ENCODE data around the gene SLC36A3.
A peak's percentile ranks its signal among the peaks of the same experiment; 100 is the strongest.

The SLC36A3 gene

DNA sequence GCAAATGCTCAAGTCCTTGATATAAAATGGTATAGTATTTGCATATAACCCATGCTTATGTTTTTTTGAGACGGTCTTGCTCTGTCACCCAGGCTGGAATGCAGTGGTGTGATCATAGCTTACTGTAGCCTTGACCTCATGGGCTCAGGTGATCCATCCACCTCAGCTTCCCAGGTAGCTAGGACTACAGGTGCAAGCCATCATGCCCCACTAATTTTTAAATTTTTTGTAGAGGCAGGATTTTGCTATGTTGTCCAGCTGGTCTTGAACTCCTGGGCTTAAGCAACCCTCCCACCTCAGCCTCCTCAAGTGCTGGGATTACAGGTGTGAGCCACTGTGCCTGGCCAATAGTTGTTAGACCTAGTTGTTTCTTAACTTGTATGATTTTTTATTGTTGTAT is 17.3 kb downstream of the SLC36A3 start:
- no peak for TF ChIP-seq ZFX (IDR thresholded peaks at IDR 0.05)
- H3K27ac ChIP-seq: no peak overlapping the region

DNA sequence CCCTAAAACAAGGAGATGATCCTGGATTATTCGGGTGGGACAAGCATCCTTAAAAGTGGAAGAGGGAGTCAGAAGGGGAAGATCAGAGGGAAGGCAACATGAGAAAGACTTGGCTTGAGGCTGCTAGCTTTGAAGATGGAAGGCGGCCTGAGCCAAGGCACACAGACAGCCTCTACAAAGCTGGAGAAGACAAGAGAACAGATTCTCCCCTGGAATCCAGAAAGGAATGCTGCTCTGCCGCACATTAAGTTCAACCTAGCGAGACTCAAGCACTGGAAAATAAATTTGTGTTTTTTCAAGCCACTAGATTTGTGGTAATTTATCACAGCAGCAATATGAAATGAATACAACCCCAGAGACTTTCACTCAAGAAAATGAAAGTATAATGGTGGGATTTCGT is 17.9 kb downstream of the SLC36A3 start:
- TF ChIP-seq, protein P1, sequence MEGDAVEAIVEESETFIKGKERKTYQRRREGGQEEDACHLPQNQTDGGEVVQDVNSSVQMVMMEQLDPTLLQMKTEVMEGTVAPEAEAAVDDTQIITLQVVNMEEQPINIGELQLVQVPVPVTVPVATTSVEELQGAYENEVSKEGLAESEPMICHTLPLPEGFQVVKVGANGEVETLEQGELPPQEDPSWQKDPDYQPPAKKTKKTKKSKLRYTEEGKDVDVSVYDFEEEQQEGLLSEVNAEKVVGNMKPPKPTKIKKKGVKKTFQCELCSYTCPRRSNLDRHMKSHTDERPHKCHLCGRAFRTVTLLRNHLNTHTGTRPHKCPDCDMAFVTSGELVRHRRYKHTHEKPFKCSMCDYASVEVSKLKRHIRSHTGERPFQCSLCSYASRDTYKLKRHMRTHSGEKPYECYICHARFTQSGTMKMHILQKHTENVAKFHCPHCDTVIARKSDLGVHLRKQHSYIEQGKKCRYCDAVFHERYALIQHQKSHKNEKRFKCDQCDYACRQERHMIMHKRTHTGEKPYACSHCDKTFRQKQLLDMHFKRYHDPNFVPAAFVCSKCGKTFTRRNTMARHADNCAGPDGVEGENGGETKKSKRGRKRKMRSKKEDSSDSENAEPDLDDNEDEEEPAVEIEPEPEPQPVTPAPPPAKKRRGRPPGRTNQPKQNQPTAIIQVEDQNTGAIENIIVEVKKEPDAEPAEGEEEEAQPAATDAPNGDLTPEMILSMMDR (conservative IDR thresholded peaks at IDR 0.05): no peak
- TF ChIP-seq ZFX (IDR thresholded peaks at IDR 0.05): no peak
- H3K27ac ChIP-seq: no peak overlapping the region

DNA sequence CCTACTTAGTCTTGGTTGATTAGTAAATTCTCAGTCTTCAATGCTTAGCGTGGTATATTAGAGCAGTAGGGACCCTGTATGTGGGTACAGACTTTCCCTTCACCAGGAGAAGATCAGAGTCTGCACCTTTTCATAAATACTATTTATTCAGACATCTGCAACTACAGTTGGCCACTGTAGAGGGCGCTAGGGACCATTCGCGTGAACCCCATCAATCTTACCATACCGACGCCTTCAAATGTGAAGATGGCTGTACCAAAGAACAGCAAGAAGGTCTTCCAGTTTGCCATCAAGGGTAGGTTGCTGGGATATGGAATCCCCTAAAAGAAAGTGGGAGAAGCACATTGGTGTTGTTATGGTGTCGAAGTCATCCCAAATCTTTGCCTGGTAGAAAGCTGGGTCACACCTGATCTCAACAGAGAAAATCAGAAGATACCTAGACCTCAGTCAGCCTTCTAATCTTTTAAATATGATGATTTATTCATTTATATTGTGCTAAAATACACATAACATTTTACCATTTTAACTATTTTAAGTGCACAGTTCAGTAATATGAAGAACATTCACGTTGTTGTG is 19.1 kb downstream of the SLC36A3 start:
- TF ChIP-seq, protein P1 (conservative IDR thresholded peaks at IDR 0.05): peak; percentile 36
- TF ChIP-seq ZFX (IDR thresholded peaks at IDR 0.05): no peak
- no peak overlapping the region; the same call in 1 of the 2 replicates for H3K27ac ChIP-seq

DNA sequence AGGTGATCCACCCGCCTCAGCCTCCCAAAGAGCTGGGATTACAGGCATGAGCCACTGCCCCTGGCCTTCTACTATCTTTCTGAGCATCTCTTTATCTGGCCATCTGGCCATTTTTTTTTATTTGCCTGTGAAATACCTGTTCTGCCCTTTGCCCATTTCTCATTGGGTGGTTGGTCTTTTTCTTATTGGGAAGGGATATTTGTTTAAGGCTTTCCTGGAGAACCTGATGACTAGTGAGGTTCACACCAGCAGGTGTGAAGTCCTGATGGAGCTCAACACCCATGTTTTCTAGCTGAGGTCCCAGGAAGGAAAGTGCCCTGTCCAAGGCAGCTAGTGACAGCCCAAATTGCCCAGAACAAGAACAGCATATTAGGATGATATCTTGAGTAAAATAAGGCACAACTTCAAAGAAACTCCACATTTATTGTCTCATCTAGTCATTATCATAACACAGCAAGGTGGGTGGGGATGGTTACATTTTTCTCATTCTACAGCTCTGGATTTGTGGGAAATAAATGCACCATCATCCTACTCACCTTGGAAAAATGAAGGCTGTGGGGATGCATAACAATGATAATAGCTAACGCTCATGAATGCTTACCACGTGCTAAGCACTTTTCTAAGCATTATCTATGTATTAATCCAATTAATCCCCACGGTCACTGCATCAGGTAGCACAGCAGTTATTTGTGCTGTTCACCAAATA is 20.3 kb downstream of the SLC36A3 start:
- TF ChIP-seq ZFX (IDR thresholded peaks at IDR 0.05): no peak
- TF ChIP-seq, protein P1 (conservative IDR thresholded peaks at IDR 0.05): no peak
- H3K27ac ChIP-seq: peak overlapping the region; percentile 70

DNA sequence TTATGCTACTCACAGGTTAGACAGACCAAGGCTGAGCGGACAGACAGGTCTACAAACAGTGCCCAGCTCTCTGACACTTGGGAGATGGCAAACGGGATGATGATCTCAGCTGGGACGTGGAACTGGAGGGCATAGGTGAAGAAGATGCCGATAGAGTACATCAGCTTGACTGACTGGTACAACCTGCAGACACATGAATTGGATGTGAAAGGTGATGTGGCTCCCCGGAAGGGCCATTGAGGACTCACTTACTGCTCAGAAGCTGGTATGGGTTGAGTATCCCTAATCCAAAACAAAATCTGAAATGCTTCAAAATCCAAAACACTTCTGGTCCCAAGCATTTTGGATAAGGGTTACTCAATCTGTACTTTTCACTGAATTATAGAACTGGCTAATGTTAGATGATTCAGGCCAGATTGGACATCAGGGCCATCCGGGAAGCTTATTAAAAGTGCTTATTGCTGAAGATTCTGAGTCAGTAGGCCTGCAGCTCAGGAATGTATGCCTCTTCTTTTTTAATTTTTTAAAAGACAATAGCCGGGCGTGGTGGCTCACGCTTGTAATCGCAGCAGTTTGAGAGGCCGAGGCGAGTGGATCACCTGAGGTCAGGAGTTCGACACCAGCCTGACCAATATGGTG is 22.4 kb downstream of the SLC36A3 start:
- TF ChIP-seq, protein P1 (conservative IDR thresholded peaks at IDR 0.05): no peak

DNA sequence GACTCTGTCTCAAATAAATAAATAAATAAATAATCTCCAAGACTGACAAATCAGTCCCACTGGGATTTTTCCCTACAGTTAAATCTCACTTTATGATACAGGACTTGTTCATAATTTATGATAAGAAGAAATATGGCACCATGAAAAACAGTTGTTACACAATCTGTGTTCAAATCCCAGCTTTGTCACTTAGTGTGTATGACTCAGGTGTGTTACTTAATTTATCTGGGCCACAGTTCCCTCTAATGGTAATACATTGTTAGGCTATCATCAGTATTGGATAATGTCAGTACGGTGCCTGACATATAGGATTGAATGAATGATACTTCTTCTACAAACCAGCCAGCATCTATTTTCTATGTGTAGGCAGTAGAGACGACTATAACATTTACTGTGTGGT is 23.1 kb downstream of the SLC36A3 start:
- TF ChIP-seq ZFX (IDR thresholded peaks at IDR 0.05): no peak
- TF ChIP-seq, protein P1 (conservative IDR thresholded peaks at IDR 0.05): no peak
- no peak overlapping the region for H3K27ac ChIP-seq

More for the DNA sequence above, 22.4 kb downstream of the SLC36A3 start:
- H3K27ac ChIP-seq: no peak overlapping the region

DNA sequence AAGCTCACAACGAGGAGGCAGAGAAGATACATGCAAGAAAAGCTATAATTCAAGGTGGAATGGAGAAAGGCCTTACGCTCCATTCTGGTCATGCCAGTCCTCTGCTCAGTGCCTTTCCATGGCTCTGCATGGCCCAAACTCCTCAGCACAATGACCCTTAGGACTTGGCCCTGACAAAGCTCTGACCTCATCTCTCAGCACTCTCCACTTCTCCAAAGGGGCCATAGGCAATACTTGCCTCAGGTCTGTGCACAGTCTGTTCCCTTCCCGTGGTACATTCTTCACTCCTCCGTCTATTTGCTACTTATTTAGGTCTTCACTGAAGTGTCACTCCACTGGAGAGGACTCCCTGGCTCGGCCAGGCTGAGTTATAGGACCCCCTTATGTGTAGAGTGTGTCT is 24.7 kb downstream of the SLC36A3 start:
- TF ChIP-seq ZFX (IDR thresholded peaks at IDR 0.05): no peak
- H3K27ac ChIP-seq: no peak overlapping the region

DNA sequence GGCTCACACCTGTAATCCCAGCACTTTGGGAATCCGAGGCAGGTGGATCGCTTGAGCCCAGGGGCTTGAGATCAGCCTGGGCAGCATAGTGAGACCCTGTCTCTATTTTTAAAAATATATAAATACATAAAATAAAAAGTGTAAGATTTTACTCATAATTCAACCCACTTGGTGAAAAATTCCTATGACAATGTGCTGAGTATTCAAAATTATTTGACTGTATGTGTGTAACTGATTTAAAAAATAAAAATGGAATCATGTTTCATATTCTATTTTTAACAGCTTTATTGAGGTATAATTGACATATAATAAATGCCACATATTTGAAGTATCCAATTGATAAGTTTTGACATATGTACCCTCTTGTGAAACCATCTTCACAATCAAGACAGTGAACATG is 27.8 kb downstream of the SLC36A3 start:
- no peak overlapping the region for H3K27ac ChIP-seq
- TF ChIP-seq, protein P1 (conservative IDR thresholded peaks at IDR 0.05): no peak
- TF ChIP-seq ZFX (IDR thresholded peaks at IDR 0.05): no peak
